Measurements from ENCODE around the gene WFIKKN1. TPM values are rescaled to one million over a fixed set of nuclear protein-coding genes. Genes with fewer than 3 reads are reported as not detected.

Gene WFIKKN1
- total RNA-seq, 3 donors from 2014 or later = 1.1 to 2.2 (median 1.6) TPM

- no peak for TF ChIP-seq CTCF (IDR thresholded peaks at IDR 0.05)
- peaks cover 60% of the 10 kb centered on the region for H3K4me1 ChIP-seq (ENCODE audit: low read depth)
- DNase-seq = peak in 1 of 3 donors; percentile 40
These were observed 47.5 kb downstream of the WFIKKN1 start for GRCh38 chr16:678209-678857.

DNA sequence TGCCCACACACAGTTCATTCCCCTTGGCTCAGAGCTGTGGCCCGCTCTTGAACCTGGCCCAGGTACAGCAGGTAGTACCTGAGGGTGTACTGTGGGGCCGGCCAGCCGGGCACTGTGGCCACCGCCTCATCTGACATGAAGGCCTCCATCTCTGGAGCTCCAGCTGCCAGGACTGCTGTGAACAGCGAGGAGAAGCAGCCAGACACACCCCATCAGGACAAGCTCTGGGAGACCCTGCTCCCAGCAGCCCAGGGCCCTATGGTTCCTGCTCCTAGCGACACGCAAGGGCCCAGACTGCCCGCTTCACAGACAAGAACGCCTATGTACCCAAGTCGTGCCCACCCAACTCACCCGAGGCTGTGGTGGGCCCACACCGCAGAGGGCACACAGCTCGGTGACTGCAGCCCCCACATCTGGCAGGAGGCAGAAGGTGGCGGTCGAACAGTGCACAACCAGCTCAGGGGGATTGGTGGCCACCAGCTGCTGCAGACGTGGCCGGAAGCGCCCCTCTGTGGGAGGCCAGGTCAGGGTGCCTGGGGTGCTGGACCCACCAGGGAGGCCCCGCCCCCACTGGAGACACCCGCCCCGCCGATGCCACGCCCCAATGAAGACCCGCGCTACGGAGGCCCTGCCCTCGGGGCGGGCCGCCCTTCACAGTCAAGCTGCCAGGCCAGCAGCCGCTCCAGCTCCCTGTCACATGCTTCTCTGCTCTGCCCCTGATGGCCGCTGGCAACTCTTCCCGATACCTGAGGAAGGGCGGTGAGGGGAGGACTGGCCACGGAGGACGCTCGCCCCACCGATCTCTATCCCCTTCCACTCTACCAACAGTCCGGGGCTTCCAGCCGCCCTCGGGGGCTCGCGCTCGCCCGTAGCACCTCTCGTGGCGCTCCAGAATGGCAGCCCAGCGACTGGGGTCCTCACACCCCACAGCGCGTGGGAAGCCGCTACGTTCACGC is 48.4 kb downstream of the WFIKKN1 start:
- no peaks in the 10 kb centered on the region for H3K9me3 ChIP-seq
- H3K4me3 ChIP-seq = no peak overlapping the region
- peaks cover 5% of the 10 kb centered on the region for H3K36me3 ChIP-seq (ENCODE audit: low read depth)
- H3K4me1 ChIP-seq (ENCODE audit: low read depth) = peaks cover 64% of the 10 kb centered on the region
- peak; percentile 70 to 89 (median 82) for DNase-seq
- peak; percentile 20 for ATAC-seq
- intact Hi-C loops (cut with DNase I, micrococcal nuclease) = no loop called here
- no peak for TF ChIP-seq CTCF (IDR thresholded peaks at IDR 0.05)

More at GRCh38 chr16:678209-678857, 47.5 kb downstream of the WFIKKN1 start:
- ATAC-seq = no peak
- Histone ChIP-seq H3K4me3 (no peak overlapping the region), H3K9me3 (no peaks in the 10 kb centered on the region), H3K36me3 (ENCODE audit: low read depth) (peaks cover 5% of the 10 kb centered on the region)
- intact Hi-C loops (cut with DNase I, micrococcal nuclease) = no loop called here

DNA sequence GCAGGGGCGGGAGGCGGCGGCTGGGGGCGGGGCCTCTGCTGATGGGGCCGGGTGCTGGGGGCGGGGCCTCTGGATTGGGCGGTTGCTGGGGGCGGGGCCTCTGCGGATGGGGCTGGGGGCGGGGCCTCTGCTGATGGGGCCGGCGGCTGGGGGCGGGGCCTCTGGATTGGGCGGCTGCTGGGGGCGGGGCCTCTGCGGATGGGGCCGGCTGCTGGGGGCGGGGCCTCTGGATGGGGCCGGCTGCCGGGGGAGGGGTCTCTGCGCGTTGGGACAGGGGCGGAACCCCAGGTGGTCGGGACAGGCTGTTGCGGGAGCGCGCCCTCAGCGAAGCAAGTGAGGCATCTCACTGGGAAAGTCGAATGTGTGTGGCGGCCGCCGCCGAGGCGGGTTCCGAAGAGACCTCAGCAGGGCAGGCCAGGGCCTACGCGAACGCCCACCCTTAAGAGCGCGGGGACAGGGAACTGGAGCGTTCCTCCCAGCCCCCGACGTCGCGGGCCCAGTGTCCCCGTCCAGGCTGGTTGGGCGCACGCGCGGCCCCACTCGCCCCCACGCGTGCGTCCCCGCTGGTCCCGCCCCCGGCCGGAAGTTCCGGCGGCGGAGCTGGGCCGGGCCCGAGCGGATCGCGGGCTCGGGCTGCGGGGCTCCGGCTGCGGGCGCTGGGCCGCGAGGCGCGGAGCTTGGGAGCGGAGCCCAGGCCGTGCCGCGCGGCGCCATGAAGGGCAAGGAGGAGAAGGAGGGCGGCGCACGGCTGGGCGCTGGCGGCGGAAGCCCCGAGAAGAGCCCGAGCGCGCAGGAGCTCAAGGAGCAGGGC is 49.2 kb downstream of the WFIKKN1 start, which contains the start of gene STUB1:
Gene STUB1, plus strand, starts transcription at position 597 of the 811 bp plus-strand sequence. Its CDS starts 116 bp downstream, at position 713.
- peak; percentile 87 to 93 (median 93) for DNase-seq

DNA sequence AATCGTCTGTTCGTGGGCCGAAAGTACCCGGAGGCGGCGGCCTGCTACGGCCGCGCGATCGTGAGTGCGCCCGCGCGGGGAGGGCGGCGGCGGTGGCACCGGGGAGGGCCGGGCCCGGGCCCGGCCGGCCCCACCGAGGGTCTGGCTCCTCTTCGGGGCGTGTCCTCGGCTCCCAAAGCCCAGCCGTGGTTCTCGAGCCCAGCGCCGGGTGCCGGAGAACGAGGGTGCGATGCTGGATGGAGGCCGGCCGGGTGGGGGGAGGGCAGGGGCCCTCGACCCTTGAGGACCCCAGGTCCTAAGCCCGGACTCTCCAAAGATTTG is 49.8 kb downstream of the WFIKKN1 start:
- ATAC-seq (no peak), DNase-seq (no peak)
- no peaks in the 10 kb centered on the region for H3K9me3 ChIP-seq
- peaks cover 68% of the 10 kb centered on the region for H3K4me1 ChIP-seq (ENCODE audit: low read depth)
- peak overlapping the region; percentile 70 for H3K4me3 ChIP-seq
- TF ChIP-seq CTCF (IDR thresholded peaks at IDR 0.05) = no peak
- peaks cover 5% of the 10 kb centered on the region for H3K36me3 ChIP-seq (ENCODE audit: low read depth)
- intact Hi-C loops (cut with DNase I, micrococcal nuclease) = no loop called here

More for the DNA sequence above, 49.2 kb downstream of the WFIKKN1 start, which contains the start of gene STUB1:
- Histone ChIP-seq H3K9me3 (no peaks in the 10 kb centered on the region), H3K4me1 (ENCODE audit: low read depth) (peaks cover 67% of the 10 kb centered on the region), H3K4me3 (peak within 1 kb of the TSS; percentile 70), H3K36me3 (ENCODE audit: low read depth) (peaks cover 5% of the 10 kb centered on the region)
- peak; percentile 73 for ATAC-seq
- TF ChIP-seq CTCF (IDR thresholded peaks at IDR 0.05) = no peak
- intact Hi-C loops (cut with DNase I, micrococcal nuclease) = no loop called here
